GM21423 (cell line): Measurements from ENCODE around the gene PLXNB3.
"Not testable (repeated sequence)": the region's sequence is repeated elsewhere in the genome, so short reads cannot be mapped to it uniquely, and the experiment has no call there.

ENCODE experiments used
- ATAC-seq: cut with Tn5 transposase; IDR thresholded peaks from one replicate; pipeline ENCODE4 v1.9.1; 2021; ENCODE audit warnings: mild to moderate bottlenecking, moderate library complexity; ENCODE audit not compliant: unreplicated experiment

PLXNB3 gene

DNA sequence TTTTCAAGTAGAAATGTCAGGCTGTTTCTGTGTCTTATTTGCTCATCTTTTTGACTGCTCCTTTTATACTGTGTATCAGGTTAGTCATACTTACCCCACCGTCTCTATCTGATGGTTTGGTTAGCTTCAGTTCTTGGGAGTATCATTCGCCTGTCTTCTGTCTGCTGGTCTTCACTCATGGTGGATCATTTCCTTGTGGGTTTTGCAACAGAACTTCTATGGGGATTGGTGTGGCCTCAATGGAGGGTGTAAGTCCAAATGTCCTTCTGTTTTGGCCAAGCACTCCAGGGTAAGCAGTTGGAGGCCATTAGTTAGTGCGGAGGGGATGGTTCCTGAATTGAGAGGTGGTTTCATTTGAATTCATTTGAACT, 32.2 kb upstream of the PLXNB3 start:
- ATAC-seq, result no peak

DNA sequence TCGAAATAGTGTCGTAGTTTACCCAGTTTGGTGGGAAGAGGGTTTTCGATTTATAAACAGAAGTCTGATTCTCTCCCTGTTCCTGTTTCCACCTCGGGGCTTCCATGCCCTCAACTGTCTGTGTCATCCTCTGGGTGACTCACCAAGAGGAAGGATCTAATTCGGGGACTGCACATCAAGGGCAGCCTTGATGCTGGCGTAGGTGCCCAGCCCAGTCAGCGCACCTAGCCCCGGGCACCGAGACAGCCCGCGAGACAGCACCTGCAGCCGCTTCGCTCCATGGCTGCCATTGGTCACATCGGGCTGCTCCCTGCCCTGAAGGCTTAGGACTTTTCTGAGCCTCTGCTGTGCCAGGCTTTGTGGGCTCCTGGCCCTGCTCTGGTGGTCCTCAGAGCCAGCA, 31.6 kb upstream of the PLXNB3 start:
- ATAC-seq, result no peak

DNA sequence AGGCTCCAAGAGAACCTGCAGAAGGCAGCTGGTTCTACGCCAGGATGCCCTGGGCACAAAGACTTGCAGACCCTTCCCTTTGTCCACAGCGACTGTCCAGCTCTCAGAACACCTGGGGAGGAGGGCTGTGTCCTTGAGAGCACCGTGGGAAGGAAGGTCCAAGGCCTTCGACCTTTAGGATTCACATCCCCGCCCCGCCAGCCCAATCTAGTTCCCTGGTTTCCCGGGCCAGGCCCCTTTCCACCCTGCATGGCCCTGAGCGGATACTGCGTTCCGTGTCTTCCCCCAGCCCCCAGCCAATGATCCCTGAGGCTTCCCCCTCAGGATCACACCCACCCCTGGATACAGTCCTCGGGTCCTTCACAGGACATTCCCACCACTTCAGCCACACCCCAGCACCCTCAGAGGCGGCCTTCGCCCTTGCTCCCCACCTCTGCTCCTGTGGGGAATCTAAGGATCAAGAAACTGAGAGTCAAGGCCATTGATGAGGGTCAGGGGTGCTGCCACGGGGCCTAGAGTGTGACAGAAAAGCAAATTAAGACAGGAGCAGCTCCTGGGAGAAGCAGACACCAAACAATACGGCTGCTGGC, 30.3 kb upstream of the PLXNB3 start:
- no peak for ATAC-seq

DNA sequence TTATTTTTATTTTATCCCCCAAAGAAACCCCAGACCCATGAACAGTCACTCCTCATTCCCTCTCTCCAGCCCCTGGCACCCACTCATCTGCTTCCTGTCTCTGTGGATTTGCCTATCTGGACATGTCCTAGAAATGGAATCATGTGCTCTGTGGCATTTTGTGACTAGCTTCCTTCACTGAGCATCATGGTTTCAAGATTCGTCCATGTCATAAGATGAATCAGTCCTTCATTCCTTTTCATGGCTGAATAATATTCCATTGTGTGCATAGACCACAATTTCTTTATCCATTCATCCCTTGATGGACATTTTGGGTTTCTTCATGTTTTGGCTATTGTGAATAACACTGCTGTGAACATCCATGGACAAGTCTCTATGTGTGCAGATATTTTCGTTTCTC, 29.2 kb upstream of the PLXNB3 start:
- no peak for ATAC-seq

DNA sequence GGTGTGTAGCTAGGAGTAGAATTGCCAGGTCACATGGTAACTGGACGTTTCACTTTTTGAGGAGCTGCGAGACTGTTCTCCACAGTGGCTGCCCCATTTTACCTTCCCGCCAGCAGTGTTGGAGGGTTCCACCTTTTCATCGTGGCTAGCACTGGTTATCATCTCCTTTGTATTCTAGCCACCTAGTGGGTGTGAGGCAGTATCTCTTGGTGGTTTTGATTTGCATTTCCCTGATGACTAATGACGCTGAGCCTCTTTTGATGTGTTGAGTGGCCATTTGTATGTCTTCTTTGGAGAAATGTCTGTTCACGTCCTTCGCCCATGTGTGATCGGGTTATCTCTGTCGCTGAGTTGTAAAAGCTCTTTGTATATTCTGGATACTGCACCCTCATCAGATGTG, 28.8 kb upstream of the PLXNB3 start:
- no peak for ATAC-seq

GRCh38 chrX:153736071-153736820, 27.8 kb upstream of the PLXNB3 start:
- no peak for ATAC-seq

- ATAC-seq, result no peak
These were observed 27.1 kb upstream of the PLXNB3 start for GRCh38 chrX:153736871-153737441.

DNA sequence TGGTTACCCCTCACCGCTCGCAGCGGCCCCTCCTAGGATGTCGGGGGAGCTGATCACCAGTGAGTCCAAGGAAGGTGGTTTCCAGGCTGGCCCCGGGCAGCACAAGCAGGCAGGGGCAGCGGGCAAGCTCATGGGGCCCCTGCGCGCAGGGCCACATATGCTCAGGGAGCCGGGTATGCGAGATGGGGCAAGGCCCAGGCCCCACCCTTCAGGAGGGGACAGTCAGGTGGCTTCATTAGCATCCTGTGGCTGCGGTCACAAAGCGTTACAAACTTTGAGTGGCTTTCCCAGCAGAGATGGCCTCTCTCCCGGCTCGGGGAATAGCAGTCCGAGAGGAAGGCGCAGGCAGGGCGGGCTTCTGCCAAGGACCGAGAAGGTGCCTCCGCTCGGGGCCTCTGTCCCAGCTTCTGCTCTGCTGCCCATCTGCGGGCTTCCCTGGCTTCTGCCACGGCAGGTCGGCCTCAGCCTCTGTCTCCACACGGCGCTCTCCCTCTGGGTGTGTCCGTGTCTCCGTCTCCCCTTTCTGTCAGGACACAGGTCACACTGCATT, 25.9 kb upstream of the PLXNB3 start:
- no peak for ATAC-seq

GRCh38 chrX:153739754-153740486, 24.1 kb upstream of the PLXNB3 start:
- no peak for ATAC-seq

DNA sequence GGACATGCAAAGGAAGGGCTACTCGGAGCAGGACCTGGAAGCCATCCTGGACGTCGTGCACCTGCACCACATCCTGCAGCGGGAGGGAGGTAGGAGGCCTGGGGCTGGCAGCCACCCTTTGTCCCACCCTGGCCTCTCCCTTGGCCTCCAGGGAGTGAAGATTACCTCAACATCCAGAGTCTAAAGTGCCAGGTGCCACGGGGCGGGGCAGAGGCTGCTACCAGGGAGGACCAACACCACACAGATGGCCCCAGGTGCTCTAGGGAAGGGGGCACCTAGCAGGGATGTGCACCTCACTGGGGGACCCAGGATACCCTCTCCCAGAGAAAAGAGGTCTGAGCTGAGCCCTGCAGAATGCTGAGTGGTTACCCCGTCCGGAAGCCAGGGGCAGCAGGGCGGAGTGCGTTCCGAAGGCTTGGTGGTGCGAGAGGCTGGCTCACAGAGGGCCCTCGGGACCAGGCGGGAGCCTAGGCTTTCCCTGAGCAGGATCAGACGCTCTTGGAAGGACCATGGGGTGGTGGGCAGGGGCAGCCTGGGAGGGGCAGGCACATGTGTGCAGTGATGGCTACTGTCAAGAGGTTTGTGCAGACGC, 23.3 kb upstream of the PLXNB3 start:
- ATAC-seq, result no peak

GRCh38 chrX:153741446-153741845, 22.6 kb upstream of the PLXNB3 start:
- ATAC-seq, result no peak

GRCh38 chrX:153742111-153742510, 21.9 kb upstream of the PLXNB3 start:
- not testable (repeated sequence) for ATAC-seq

DNA sequence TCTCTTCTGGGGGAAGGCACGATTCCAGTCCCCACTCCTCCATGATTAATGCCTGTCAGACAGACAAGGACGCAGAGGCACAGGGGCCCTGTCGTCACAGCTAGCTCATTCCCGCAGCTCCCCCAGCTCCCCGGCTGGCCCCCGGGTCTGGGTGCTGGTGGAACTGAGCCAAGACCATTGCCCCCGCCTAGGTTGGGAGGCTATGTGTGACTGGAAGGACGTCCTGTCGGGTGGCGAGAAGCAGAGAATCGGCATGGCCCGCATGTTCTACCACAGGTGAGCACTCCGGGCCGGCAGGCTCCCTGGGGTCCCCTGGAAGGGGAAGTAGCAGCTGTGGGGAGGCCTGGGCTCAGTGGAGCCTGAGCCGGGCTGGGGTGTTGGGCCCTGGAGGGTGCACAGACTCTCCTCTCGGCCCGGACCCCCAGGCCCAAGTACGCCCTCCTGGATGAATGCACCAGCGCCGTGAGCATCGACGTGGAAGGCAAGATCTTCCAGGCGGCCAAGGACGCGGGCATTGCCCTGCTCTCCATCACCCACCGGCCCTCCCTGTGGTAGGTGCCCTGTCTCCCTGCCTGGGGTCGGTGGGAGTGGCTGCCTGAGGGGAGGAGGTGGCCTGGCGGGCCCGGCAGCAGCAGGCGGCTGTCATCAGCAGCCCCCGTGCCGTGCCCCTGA, 21.1 kb upstream of the PLXNB3 start:
- not testable (repeated sequence) for ATAC-seq

- ATAC-seq, result not testable (repeated sequence)
These were observed 20.4 kb upstream of the PLXNB3 start for GRCh38 chrX:153743468-153744209.

DNA sequence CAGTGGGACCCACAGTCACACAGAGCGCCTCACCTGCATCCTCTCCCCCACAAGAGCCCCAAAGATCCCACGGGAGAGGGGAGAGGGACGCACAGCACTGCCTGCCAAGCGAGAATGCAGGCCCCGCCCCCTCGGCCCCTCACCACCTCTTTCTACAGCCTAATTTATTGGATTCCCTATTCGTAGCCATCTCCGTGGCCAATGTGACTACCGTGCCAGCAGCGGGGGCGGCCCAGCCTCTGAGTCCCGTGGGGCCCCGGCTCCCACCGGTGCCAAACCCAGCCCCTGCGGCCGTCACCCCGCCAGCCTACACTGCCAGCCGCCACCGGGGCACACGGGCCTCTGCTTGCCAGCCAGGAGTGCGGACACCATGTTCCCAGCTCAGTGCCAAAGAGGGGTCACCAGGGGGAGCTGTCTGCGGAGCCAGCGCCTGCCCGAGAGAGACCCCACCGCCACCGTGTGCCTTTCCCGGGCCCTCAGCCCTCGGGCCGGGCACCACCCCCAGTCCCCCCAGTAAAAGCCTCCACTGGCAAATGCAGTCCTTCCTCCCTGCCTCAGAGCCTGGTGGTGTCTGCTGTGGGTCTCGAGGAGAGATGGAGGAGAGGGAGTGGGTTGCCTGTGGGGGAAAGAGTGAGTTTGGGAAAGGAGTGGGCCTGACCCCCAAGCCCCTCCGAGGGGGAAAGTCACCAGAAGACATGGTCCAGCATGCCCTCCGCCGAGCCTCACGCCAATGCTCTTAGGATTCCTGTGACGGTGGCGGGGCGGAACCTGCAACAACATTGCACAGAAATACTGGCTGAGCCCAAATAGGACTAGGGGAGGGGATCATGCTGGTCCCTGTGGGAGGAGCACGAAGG, 19.6 kb upstream of the PLXNB3 start:
- ATAC-seq, result no peak

DNA sequence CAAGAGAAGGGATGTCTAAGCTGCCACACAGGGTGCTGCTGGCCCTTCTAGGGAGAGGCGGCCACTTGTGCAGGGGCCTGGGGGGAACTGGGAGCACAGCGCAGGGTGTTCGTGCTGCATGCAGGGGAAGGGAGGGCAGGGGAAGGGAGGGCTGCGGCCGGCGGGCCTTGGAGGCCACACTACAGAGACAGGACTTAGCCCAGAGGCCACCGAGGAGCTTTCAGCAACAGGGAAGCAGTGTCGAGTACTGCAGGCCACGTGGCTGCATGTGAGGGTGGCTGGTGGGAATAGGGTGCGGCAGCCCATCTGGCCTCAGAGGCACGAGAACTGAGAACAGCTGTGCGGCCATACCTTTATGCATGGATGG, 19.0 kb upstream of the PLXNB3 start:
- ATAC-seq, result not testable (repeated sequence)

- ATAC-seq, result no peak
These were observed 17.7 kb upstream of the PLXNB3 start for GRCh38 chrX:153746359-153746758.

DNA sequence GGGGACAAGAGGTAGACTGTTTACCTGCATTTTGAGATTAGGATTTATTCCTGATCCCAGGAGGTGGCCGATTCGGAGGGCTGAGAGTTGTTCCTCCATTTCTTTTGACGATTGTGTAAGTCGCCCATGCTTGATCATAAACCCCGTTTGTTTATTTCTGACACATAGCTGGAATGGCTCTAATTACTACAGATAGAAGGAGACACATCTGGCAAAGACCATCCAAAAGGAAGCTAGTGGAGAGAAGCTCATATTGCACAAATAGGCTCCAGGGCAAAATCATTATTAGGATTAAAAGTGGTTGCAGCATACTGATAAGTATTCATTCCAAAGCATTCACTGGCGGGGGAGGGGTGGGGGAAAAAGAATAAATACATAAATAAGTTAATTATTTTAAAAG, 17.1 kb upstream of the PLXNB3 start:
- not testable (repeated sequence) for ATAC-seq

DNA sequence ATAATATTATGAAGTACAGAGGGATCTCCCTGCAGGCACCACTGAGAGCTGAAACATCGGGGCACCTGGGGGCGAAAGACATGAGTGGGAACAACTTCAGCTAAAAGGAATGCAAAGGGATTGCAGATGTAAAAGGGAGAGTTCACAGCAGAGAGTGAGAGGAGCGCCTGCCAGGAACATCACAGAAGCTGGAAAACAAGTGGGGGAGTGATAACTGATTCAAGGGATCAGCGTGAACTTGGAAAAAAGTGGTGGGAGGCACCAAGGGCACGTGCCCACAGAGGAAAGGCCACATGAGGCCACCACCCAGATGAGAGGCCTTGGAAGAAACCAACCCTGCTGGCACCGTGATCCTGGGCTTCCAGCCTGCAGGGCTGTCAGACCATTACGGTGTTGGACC, 15.0 kb upstream of the PLXNB3 start:
- ATAC-seq, result not testable (repeated sequence)
